Pancreas (tissue), 10 donors: ENCODE measurements around the gene HOXC10. TPM values are rescaled to one million over a fixed set of nuclear protein-coding genes. Genes with fewer than 3 reads are reported as not detected.

Experiments used
- ATAC-seq, 4 donors: fragments of 200-7000 bp; cut with Tn5 transposase; one replicate each; pipeline versions ENCODE4 v1.8.0 to v1.9.1; 2020; ENCODE audit warnings: mild to moderate bottlenecking in 4 of 4, moderate library complexity in 4 of 4
- DNase-seq, 6 donors: peaks; one replicate each; pipeline ENCODE4 v3.0.0-alpha.2; 2020
- FAIRE-seq: peaks from 2 replicates; lab custom pipeline; 2012; peaks lifted over from hg19 to GRCh38; lab: Jason Lieb, UNC
- H3K27ac ChIP-seq, 4 donors: fragments of 200-600 bp; sonication (generic); 1 replicate in 3 of 4; 2 replicates in 1 of 4; pipeline versions ENCODE4 v1.5.0 to v1.8.0; 2020
- H3K27me3 ChIP-seq, 4 donors: fragments of 200-600 bp; one replicate each; pipeline ENCODE4 v1.8.0; 2021
- H3K36me3 ChIP-seq, 3 donors: fragments of 200-600 bp; sonication (generic) in 1 of 3; one replicate each; pipeline versions ENCODE4 v1.5.0 to v1.8.0; 2020 to 2021
- H3K4me1 ChIP-seq, 3 donors: fragments of 200-600 bp; one replicate each; pipeline ENCODE4 v1.8.0; 2021
- H3K4me3 ChIP-seq, 4 donors: fragments of 200-600 bp; sonication (generic) in 2 of 4; one replicate each; pipeline versions ENCODE4 v1.5.0 to v1.8.0; 2020 to 2021
- H3K9me3 ChIP-seq, 4 donors: fragments of 200-600 bp; one replicate each; pipeline ENCODE4 v1.8.0; 2021
- WGBS, 2 donors: extraction: QIAGEN DNeasy Blood & Tissue Kit; methylation state at CpG; one replicate each; pipeline ENCODE4 v1.1.7; 2013; 5-methylcytosine and 5-hydroxymethylcytosine counted together
- intact Hi-C, 3 donors: fragments of 100-400 bp; cut with DNase I; formaldehyde crosslinking; loops; one replicate each; pipeline versions ENCODE4 v1.11.1 to v1.14.2; 2022
- polyA plus RNA-seq, 2 donors: library from polyadenylated mRNA; stranded (reverse); fragments of 200-250 nt; gene quantifications; one replicate each; pipeline ENCODE4 v1.2.3, GENCODE V29; 2013
- total RNA-seq, 6 donors: library from RNA; stranded (reverse); fragmentation: NEBNext Ultra II Directional in 4 of 6; extraction: Animal tissue kit (Norgen Biotek cat#: 25700) in 4 of 6; gene quantifications; one replicate each; pipeline versions ENCODE4 v1.2.1 to v1.2.4, GENCODE V29; 2021 to 2023
- TF ChIP-seq, protein P1 (sequence below), 4 donors: fragments of 200-600 bp; sonication (generic) in 3 of 4; IDR thresholded peaks; one replicate each; pipeline versions ENCODE4 v1.5.0 to v1.8.0; 2021; ENCODE audit warnings: antibody characterized with exemption in 4 of 4
- donor health status: healthy with polysubstance abuse.
- donor health status: DM: no; HTN: no; CAD: no; lungs with moderate emphysema.
- donor health status: DM: no; HTN: no; CAD: no.
- donor health status: control.
- donor health status: control.
- donor health status: Bipolar disorder and iron deficiency.
- donor health status: DM: yes; HTN: yes; CAD: no.
- donor health status: DM: no; HTN: no; CAD: no.
- donor health status: DM: no; HTN: no; CAD: no.
- donor health status: DM: yes; HTN: yes; CAD: no.

HOXC10 gene
- total and polyA plus RNA-seq, 8 donors = 0.08 to 0.16 TPM; not detected in 6

DNA sequence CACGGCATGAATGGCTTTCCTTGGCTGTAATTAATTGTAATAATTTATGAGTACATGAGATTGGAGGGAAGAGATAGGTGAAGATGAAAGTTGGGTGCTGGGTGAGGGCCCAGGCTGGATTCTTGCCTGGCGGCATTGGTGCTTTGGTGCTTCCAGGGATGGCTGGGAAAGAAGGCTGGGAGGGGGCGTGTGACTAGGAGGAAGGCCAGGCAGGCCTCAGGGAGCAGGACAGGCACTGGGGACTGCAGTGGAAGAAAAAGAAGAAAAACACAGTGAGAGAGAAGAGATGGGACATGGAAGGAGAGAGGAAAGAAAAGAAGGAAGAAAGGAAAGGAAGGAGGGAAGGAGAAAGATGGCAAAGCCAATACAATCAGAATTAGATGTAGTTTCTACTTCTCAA, 18.7 kb downstream of the HOXC10 start:
- DNase-seq (no peak), FAIRE-seq (no peak), ATAC-seq (no peak)
- Histone ChIP-seq H3K9me3 (no peaks in the 10 kb centered on the region), H3K4me3 (no peak overlapping the region), H3K27ac (no peak overlapping the region), H3K4me1 (peaks cover 0 to 5% (median 5%) of the 10 kb centered on the region in 3 donors), H3K36me3 (no peaks in the 10 kb centered on the region), H3K27me3 (peaks cover 0 to 65% (median 8%) of the 10 kb centered on the region in 4 donors)
- WGBS, 2 donors = 32 to 36% methylated on average over 3 of the region's 3 CpGs
- intact Hi-C loops = loop anchor here in 1 of 3 donors (10.0 kb wide), 1 partner anchor 191 kb away; no protein-coding TSS in a partner anchor
- TF ChIP-seq, protein P1, sequence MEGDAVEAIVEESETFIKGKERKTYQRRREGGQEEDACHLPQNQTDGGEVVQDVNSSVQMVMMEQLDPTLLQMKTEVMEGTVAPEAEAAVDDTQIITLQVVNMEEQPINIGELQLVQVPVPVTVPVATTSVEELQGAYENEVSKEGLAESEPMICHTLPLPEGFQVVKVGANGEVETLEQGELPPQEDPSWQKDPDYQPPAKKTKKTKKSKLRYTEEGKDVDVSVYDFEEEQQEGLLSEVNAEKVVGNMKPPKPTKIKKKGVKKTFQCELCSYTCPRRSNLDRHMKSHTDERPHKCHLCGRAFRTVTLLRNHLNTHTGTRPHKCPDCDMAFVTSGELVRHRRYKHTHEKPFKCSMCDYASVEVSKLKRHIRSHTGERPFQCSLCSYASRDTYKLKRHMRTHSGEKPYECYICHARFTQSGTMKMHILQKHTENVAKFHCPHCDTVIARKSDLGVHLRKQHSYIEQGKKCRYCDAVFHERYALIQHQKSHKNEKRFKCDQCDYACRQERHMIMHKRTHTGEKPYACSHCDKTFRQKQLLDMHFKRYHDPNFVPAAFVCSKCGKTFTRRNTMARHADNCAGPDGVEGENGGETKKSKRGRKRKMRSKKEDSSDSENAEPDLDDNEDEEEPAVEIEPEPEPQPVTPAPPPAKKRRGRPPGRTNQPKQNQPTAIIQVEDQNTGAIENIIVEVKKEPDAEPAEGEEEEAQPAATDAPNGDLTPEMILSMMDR (IDR thresholded peaks at IDR 0.05) = no peak

DNA sequence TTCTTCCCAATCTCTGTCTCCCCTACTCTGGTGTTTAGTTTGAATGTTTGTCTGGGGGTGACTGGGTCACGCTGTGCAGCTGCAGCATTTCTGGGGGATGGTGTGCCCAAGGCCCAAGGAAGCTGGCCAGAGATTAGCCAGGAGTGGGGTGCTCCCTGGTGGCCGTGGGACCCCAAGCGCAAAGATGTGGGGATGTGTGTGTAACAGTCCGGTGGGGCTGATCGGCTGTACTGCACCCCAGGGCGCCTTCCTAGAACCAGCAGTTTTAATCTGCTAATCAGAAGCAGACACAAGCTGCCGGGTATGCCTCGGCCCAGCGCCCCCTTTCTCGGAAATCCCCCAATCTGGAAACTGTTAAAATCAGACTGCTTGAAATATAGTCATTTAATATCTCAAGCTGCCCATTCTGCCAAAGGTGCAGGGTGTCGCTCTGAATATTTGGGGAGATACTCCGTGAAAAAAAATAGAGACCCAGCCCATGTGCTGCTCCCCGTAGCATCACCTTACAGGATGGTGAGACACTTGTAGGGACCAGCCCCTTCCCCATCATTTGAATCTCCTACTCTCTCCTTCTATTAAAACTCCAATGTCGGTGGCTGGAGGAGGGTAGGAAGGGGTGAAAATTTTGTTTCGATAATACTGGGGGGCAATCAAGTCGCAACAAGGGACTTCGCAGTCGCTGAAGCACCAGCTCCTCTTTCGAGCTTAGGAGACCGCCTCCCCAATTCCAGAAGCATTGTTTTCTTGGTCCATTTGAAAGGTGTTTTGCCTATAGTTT, 19.3 kb downstream of the HOXC10 start:
- Histone ChIP-seq H3K9me3 (no peaks in the 10 kb centered on the region), H3K36me3 (no peaks in the 10 kb centered on the region), H3K27me3 (peaks cover 0 to 67% (median 8%) of the 10 kb centered on the region in 4 donors), H3K4me1 (peaks cover 0 to 5% (median 5%) of the 10 kb centered on the region in 3 donors), H3K4me3 (no peak overlapping the region), H3K27ac (no peak overlapping the region)
- WGBS, 2 donors = 16 to 23% methylated on average over 20 of the region's 20 CpGs
- TF ChIP-seq, protein P1 (IDR thresholded peaks at IDR 0.05) = no peak
- no peak for ATAC-seq
- FAIRE-seq = no peak
- DNase-seq = no peak
- intact Hi-C loops = loop anchor here in 1 of 3 donors (10.0 kb wide), 1 partner anchor 191 kb away; no protein-coding TSS in a partner anchor

DNA sequence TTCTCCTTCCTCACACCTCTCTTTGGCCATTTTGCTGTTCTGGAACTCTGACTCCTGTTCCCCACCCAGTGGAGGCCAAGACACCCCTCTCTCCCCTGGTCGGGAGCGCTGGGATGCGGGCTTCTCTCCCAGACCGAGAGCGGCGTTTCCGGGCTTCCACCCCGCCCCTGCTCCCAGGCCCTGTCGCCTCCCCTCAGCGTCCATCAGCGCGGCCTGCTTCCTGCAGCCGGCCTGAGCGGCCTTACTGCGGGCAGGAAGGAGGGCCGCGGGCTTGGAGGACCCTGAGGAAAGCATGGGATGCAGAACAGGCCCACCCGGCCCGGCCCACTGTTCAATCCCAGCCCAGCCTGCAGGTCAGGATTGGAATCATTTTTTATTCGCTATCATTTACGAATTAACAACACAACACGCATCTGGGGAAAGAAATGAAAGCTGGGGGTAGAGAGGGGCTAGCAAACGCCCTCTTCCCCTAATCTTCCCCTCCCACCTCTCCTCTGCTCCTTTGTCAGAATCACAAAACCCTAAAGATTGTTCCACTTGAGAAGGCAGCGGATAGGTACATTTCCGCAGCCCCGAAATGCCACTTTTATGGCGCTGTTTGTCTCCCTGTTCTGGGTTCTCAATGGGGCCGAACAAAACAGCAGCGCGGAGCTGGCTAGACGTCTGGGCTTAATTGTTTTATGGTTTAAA, 20.0 kb downstream of the HOXC10 start:
- H3K27ac ChIP-seq = no peak overlapping the region
- WGBS, 2 donors = 10 to 12% methylated on average over 31 of the region's 31 CpGs

DNA sequence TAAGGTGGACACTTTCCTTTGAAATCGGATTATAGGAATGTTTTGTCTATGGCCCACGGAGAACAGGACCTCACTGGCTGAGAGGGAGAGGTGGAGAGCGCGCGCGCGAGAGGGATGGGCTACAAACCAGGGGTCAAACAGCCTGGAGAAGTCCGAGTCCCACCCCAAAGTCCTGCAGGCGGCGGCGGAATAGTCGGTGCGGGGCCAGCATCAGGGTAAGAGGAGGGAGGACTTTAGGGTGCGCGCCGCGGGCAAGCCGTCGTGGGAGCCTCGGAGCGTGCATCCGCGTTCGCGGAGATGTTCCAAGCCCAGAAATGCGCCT, 20.5 kb downstream of the HOXC10 start:
- DNase-seq (no peak), FAIRE-seq (no peak), ATAC-seq (no peak)
- Histone ChIP-seq H3K27ac (no peak overlapping the region), H3K4me1 (peaks cover 0 to 5% (median 5%) of the 10 kb centered on the region in 3 donors), H3K27me3 (peaks cover 0 to 68% (median 5%) of the 10 kb centered on the region in 4 donors), H3K9me3 (no peaks in the 10 kb centered on the region), H3K36me3 (no peaks in the 10 kb centered on the region), H3K4me3 (no peak overlapping the region)
- 3 to 4% methylated on average over 26 of the region's 26 CpGs for WGBS, 2 donors
- TF ChIP-seq, protein P1 (IDR thresholded peaks at IDR 0.05) = no peak
- intact Hi-C loops = loop anchor here (5.0 to 10.0 kb wide), 3 partner anchors 189 to 202 kb away; no protein-coding TSS in a partner anchor

More for the DNA sequence above, 20.0 kb downstream of the HOXC10 start:
- H3K36me3 ChIP-seq = no peaks in the 10 kb centered on the region
- H3K9me3 ChIP-seq = no peaks in the 10 kb centered on the region
- TF ChIP-seq, protein P1 (IDR thresholded peaks at IDR 0.05) = no peak
- H3K4me3 ChIP-seq = no peak overlapping the region
- FAIRE-seq = no peak
- H3K27me3 ChIP-seq = peaks cover 0 to 68% (median 7%) of the 10 kb centered on the region in 4 donors
- peaks cover 0 to 5% (median 5%) of the 10 kb centered on the region in 3 donors for H3K4me1 ChIP-seq
- intact Hi-C loops = loop anchor here (5.0 to 10.0 kb wide), 3 partner anchors 190 to 202 kb away; no protein-coding TSS in a partner anchor
- DNase-seq = no peak
- no peak for ATAC-seq
